Smooth muscle cell of the brain vasculature (primary cell): ENCODE measurements around the gene CLBA1.

Source experiments
- DNase-seq: peaks from one replicate; pipeline ENCODE4 v3.0.0-alpha.2; 2012; ENCODE audit warnings: low read depth, low spot score

Gene CLBA1

GRCh38 chr14:105005329-105005928, 19.8 kb downstream of the CLBA1 start:
- DNase-seq = no peak

- DNase-seq = no peak
These were observed 20.6 kb downstream of the CLBA1 start for GRCh38 chr14:105005929-105006830.

GRCh38 chr14:105006831-105007592, 21.4 kb downstream of the CLBA1 start:
- no peak for DNase-seq

- DNase-seq = no peak
These were observed 22.1 kb downstream of the CLBA1 start for GRCh38 chr14:105007593-105008264.

GRCh38 chr14:105010106-105010505, 24.5 kb downstream of the CLBA1 start:
- DNase-seq = no peak

- DNase-seq = no peak
These were observed 25.3 kb downstream of the CLBA1 start for GRCh38 chr14:105010891-105011291.

GRCh38 chr14:105011312-105011990, 25.9 kb downstream of the CLBA1 start:
- DNase-seq = no peak

- no peak for DNase-seq
These were observed 26.8 kb downstream of the CLBA1 start for GRCh38 chr14:105012171-105012985.

- DNase-seq = no peak
These were observed 27.7 kb downstream of the CLBA1 start for GRCh38 chr14:105013150-105013785.

GRCh38 chr14:105014032-105014431, 28.4 kb downstream of the CLBA1 start:
- DNase-seq = no peak

GRCh38 chr14:105014631-105015030, 29.0 kb downstream of the CLBA1 start:
- no peak for DNase-seq

- DNase-seq = no peak
These were observed 29.7 kb downstream of the CLBA1 start for GRCh38 chr14:105015242-105015641.

GRCh38 chr14:105015905-105016304, 30.3 kb downstream of the CLBA1 start:
- no peak for DNase-seq

- DNase-seq = no peak
These were observed 32.8 kb downstream of the CLBA1 start for GRCh38 chr14:105018414-105018813.

- DNase-seq = no peak
These were observed 34.5 kb downstream of the CLBA1 start for GRCh38 chr14:105019861-105020814.

- DNase-seq = peak; percentile 94
These were observed 35.4 kb downstream of the CLBA1 start, which contains the start of gene CDCA4 for GRCh38 chr14:105020815-105021655. Gene CDCA4 (minus strand): TSS chr14:105021083. CDS start chr14:105011929, 9,154 bp downstream.

- DNase-seq = no peak
These were observed 36.2 kb downstream of the CLBA1 start for GRCh38 chr14:105021656-105022275.
